Measurements from ENCODE around the gene RPS6KA3. TPM values are rescaled to one million over a fixed set of nuclear protein-coding genes. Genes with fewer than 3 reads are reported as not detected.

Gene RPS6KA3
- total RNA-seq, 1 experiment from 2014 or later = 31.9 TPM

DNA sequence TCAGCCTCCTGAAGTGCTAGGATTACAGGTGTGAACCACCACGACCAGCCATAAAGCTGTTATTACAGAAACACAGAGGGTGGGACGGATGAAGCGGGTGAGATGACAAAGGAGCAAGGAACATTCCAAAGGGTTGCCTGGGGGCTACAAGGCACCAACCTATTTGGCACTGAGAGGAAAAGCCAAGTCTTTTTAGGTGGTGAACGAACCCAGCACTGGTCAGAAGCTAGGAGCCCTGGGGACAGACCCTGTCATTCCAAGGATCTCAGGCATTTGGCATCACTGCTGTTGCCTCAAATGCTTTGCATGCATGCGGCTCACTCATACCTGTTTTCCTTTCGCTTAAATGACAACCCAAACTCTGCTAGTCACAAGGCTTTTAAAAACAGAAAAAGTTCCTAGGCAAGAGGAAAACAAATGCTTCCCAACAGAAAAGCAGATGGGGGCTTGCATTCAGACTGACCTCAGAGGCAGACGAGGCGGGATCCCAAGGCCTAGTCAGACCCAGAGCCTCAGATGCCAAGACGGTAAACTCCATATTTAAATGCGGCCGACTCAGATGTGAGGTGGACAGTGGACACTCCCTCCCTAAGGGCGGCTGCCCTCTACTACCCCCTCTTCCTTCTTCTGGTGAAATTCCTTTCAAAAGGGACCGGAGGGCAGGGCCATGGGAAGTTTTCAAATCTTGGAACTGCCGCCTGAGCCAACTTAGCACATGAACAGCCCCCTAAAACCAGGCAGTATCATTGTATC lies 154.5 kb downstream of the RPS6KA3 start:
- POLR2A ChIA-PET = no interaction called here
- Mint-ChIP-seq H3K36me3 (ENCODE audit: insufficient read depth, unreplicated experiment) (no peaks in the 10 kb centered on the region), H3K4me1 (ENCODE audit: insufficient read depth, unreplicated experiment) (no peaks in the 10 kb centered on the region), H3K9me3 (ENCODE audit: unreplicated experiment) (no peaks in the 10 kb centered on the region), H3K27ac (ENCODE audit: low read depth, unreplicated experiment) (no peak overlapping the region), H3K4me3 (ENCODE audit: unreplicated experiment) (no peak overlapping the region), H3K27me3 (ENCODE audit: insufficient read depth, unreplicated experiment) (no peaks in the 10 kb centered on the region)
- no peak for DNase-seq (ENCODE audit: unreplicated experiment)
- TF ChIP-seq, protein P1, sequence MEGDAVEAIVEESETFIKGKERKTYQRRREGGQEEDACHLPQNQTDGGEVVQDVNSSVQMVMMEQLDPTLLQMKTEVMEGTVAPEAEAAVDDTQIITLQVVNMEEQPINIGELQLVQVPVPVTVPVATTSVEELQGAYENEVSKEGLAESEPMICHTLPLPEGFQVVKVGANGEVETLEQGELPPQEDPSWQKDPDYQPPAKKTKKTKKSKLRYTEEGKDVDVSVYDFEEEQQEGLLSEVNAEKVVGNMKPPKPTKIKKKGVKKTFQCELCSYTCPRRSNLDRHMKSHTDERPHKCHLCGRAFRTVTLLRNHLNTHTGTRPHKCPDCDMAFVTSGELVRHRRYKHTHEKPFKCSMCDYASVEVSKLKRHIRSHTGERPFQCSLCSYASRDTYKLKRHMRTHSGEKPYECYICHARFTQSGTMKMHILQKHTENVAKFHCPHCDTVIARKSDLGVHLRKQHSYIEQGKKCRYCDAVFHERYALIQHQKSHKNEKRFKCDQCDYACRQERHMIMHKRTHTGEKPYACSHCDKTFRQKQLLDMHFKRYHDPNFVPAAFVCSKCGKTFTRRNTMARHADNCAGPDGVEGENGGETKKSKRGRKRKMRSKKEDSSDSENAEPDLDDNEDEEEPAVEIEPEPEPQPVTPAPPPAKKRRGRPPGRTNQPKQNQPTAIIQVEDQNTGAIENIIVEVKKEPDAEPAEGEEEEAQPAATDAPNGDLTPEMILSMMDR (IDR thresholded peaks at IDR 0.05; ENCODE audit: unreplicated experiment) = no peak
- intact Hi-C loops (cut with micrococcal nuclease) = no loop called here
- CTCF ChIA-PET = no interaction called here
- no TSS peak for BruUV-seq (replicated peaks)

DNA sequence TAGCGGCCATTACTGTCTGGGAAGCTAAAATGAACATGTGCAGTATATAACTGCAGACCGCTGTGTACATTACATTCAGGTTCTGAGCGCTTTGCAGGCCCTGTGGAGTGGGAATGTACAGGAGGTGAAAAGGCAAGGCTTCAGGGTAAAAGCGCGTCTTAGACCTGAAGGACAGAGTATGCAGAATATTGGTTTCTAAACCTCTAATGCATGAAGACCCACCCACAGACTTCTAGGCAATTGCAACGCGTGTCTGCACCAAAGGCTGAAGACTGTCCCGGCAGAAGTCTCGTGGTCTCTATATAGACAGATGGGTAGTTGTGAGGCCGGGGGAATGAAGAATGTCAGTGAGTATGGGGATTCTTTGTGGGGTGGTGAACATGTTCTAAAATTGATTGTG lies 155.4 kb downstream of the RPS6KA3 start:
- CTCF ChIA-PET = no interaction called here
- no peaks in the 10 kb centered on the region for H3K9me3 Mint-ChIP-seq (ENCODE audit: unreplicated experiment)
- no peak overlapping the region for H3K27ac Mint-ChIP-seq (ENCODE audit: low read depth, unreplicated experiment)
- H3K36me3 Mint-ChIP-seq (ENCODE audit: insufficient read depth, unreplicated experiment) = no peaks in the 10 kb centered on the region
- intact Hi-C loops (cut with micrococcal nuclease) = no loop called here
- H3K4me1 Mint-ChIP-seq (ENCODE audit: insufficient read depth, unreplicated experiment) = no peaks in the 10 kb centered on the region
- TF ChIP-seq, protein P1 (IDR thresholded peaks at IDR 0.05; ENCODE audit: unreplicated experiment) = no peak
- no TSS peak for BruUV-seq (replicated peaks)
- H3K27me3 Mint-ChIP-seq (ENCODE audit: insufficient read depth, unreplicated experiment) = peaks cover 9% of the 10 kb centered on the region
- DNase-seq (ENCODE audit: unreplicated experiment) = no peak
- POLR2A ChIA-PET = no interaction called here
- H3K4me3 Mint-ChIP-seq (ENCODE audit: unreplicated experiment) = no peak overlapping the region

DNA sequence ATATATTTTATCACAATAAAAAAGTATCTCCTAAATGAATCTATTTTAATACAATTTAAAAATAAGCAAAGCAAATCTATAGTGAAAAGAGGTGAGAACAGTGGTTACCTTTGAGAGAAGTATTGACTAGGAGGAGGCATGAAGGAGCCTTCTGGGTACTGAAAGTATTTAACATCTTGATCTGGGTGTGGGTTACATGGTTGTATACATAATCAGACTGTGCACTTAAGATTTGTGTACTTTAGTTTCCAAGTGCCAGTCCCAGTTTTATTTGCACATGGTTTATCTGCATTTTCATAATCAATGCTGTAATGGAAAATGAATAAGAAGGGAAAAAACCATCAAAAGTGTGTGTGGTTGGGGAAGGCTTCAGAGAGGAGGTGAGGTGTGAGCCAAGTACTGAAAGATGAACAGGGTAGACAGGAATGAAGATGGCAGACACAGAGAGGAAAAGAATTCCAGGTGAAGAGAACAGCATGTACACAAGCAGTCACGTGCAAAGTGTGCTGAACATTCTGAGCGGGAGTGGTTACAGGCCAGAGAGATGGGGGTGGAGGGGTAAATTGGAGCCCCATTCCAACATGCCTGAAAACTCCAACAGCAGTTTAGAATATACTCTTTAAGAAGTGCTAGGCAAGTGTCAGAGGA lies 164.7 kb downstream of the RPS6KA3 start:
- ChIA-PET CTCF (interaction anchor here (1.4 kb wide), 1 partner anchor 508 kb away, joined by 5 read pairs; no protein-coding TSS in a partner anchor), POLR2A (no interaction called here)
- TF ChIP-seq, protein P1 (IDR thresholded peaks at IDR 0.05; ENCODE audit: unreplicated experiment) = no peak
- no peaks in the 10 kb centered on the region for H3K36me3 Mint-ChIP-seq (ENCODE audit: insufficient read depth, unreplicated experiment)
- peaks cover 62% of the 10 kb centered on the region for H3K27me3 Mint-ChIP-seq (ENCODE audit: insufficient read depth, unreplicated experiment)
- H3K4me3 Mint-ChIP-seq (ENCODE audit: unreplicated experiment) = no peak overlapping the region
- peaks cover 7% of the 10 kb centered on the region for H3K4me1 Mint-ChIP-seq (ENCODE audit: insufficient read depth, unreplicated experiment)
- no peaks in the 10 kb centered on the region for H3K9me3 Mint-ChIP-seq (ENCODE audit: unreplicated experiment)
- intact Hi-C loops (cut with micrococcal nuclease) = no loop called here
- no TSS peak for BruUV-seq (replicated peaks)
- DNase-seq (ENCODE audit: unreplicated experiment) = no peak
- H3K27ac Mint-ChIP-seq (ENCODE audit: low read depth, unreplicated experiment) = no peak overlapping the region

Other genes with a start within 250 kb of the RPS6KA3 start
- 0.19 TPM in 1 of 2 replicates, not detected in the other for gene MAP7D2, start 150.0 kb downstream of the RPS6KA3 start, total RNA-seq (2022)
- 183 and 209 TPM in 2 replicates for gene EIF1AX, start 125.1 kb downstream of the RPS6KA3 start, total RNA-seq (2022)

All from MCF 10A (cell line).